ENCODE data around the gene TBC1D21. TPM values are rescaled to one million over a fixed set of nuclear protein-coding genes. Genes with fewer than 3 reads are reported as not detected.

The TBC1D21 gene
- total and polyA plus RNA-seq, 10 of the 15 experiments (the other 5 are each of a cell fraction or from before 2014, with no cell fraction given): not detected

- Histone ChIP-seq H3K4me1 (ENCODE audit: control insufficient read depth, insufficient read depth, low read length) (no peaks in the 10 kb centered on the region), H3K36me3 (ENCODE audit: control insufficient read depth in 2 of 2, insufficient read depth in 2 of 2, low read length in 1 of 2) (no peaks in the 10 kb centered on the region), H3K4me3 (no peak overlapping the region), H3K9me3 (replicated peaks; ENCODE audit: control insufficient read depth, insufficient read depth, low read length) (no peaks in the 10 kb centered on the region), H3K27me3 (replicated peaks in 1 of 2; ENCODE audit: control insufficient read depth in 2 of 2, insufficient read depth in 2 of 2, low read length in 1 of 2) (peaks cover 0 to 6% of the 10 kb centered on the region in 2 experiments; a peak in 2 of 4 replicates), H3K27ac (ENCODE audit: control insufficient read depth, insufficient read depth) (no peak overlapping the region), H4K20me1 (ENCODE audit: control insufficient read depth, insufficient read depth) (no peaks in the 10 kb centered on the region), H3K79me2 (ENCODE audit: control insufficient read depth, insufficient read depth, low read length) (no peaks in the 10 kb centered on the region), H2AFZ (ENCODE audit: control insufficient read depth, low read depth, low read length) (no peak overlapping the region), H3K9ac (ENCODE audit: control insufficient read depth, insufficient read depth, low read length) (no peak overlapping the region), H3K4me2 (ENCODE audit: control insufficient read depth, insufficient read depth) (no peak overlapping the region)
- ATAC-seq (peak; percentile 100), DNase-seq (ENCODE audit: low read depth, low spot score) (peak; percentile 4), FAIRE-seq (no peak)
- intact Hi-C loops (cut with micrococcal nuclease; ENCODE audit: unreplicated experiment): loop anchor here (1.0 kb wide), 1 partner anchor 34 kb away; no protein-coding TSS in a partner anchor
- CTCF ChIA-PET: interaction anchor here (0.6 to 8.8 kb wide), 13 partner anchors 8 to 568 kb away, joined by 3 to 116 read pairs (median 4); partner anchors contain the start of gene TBC1D21
- SMC1A ChIA-PET (ENCODE audit: uncharacterized antibody, unreplicated experiment): interaction anchor here (0.6 to 4.8 kb wide), 4 partner anchors 11 to 94 kb away, joined by 3 to 43 read pairs (median 4); partner anchors contain the start of gene TBC1D21
- RAD21 ChIA-PET (ENCODE audit: unreplicated experiment): interaction anchor here (1.4 kb wide), 1 partner anchor 34 kb away, joined by 6 read pairs; no protein-coding TSS in a partner anchor
- in situ Hi-C loops (cut with MboI): no loop called here
- WGBS (ENCODE audit: insufficient coverage, insufficient replicate concordance, low lambda C conversion rate, missing lambda C conversion rate): 8% methylated on average over 7 of the region's 7 CpGs
- POLR2A ChIA-PET: no interaction called here
- no TSS peak for BruUV-seq (replicated peaks)
- TF ChIP-seq RELA (IDR thresholded peaks at IDR 0.05; ENCODE audit: borderline replicate concordance, partially characterized antibody): no peak
- TF ChIP-seq NR2C1 (IDR thresholded peaks at IDR 0.05): no peak
- 0 out of 2 replicates have a peak, but pooled peaks have one; percentile 37 for TF ChIP-seq YY1 (IDR thresholded peaks at IDR 0.05; ENCODE audit: low read depth, low read length)
- TF ChIP-seq EZH2 (IDR thresholded peaks at IDR 0.05; ENCODE audit: borderline replicate concordance, control insufficient read depth, low read depth, low read length): no peak
- no peak for TF ChIP-seq TARDBP (IDR thresholded peaks at IDR 0.05; ENCODE audit: borderline replicate concordance)
- TF ChIP-seq, protein P1, sequence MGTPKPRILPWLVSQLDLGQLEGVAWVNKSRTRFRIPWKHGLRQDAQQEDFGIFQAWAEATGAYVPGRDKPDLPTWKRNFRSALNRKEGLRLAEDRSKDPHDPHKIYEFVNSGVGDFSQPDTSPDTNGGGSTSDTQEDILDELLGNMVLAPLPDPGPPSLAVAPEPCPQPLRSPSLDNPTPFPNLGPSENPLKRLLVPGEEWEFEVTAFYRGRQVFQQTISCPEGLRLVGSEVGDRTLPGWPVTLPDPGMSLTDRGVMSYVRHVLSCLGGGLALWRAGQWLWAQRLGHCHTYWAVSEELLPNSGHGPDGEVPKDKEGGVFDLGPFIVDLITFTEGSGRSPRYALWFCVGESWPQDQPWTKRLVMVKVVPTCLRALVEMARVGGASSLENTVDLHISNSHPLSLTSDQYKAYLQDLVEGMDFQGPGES (IDR thresholded peaks at IDR 0.05): no peak
- no peak for TF ChIP-seq RBBP5 (conservative IDR thresholded peaks at IDR 0.05)
- TF ChIP-seq RUNX3 (IDR thresholded peaks at IDR 0.05; ENCODE audit: low read length): peak; percentile 45
- TF ChIP-seq SMC3 (IDR thresholded peaks at IDR 0.05; ENCODE audit: borderline replicate concordance, low read length): peak; percentile 48; the same call in 1 of the 2 replicates
- no peak for TF ChIP-seq CHD2 (IDR thresholded peaks at IDR 0.05; ENCODE audit: borderline replicate concordance, low read depth, low read length)
- TF ChIP-seq SPI1 (IDR thresholded peaks at IDR 0.05; ENCODE audit: borderline replicate concordance, insufficient read depth, low read depth, low read length): no peak
- TF ChIP-seq, protein P2, sequence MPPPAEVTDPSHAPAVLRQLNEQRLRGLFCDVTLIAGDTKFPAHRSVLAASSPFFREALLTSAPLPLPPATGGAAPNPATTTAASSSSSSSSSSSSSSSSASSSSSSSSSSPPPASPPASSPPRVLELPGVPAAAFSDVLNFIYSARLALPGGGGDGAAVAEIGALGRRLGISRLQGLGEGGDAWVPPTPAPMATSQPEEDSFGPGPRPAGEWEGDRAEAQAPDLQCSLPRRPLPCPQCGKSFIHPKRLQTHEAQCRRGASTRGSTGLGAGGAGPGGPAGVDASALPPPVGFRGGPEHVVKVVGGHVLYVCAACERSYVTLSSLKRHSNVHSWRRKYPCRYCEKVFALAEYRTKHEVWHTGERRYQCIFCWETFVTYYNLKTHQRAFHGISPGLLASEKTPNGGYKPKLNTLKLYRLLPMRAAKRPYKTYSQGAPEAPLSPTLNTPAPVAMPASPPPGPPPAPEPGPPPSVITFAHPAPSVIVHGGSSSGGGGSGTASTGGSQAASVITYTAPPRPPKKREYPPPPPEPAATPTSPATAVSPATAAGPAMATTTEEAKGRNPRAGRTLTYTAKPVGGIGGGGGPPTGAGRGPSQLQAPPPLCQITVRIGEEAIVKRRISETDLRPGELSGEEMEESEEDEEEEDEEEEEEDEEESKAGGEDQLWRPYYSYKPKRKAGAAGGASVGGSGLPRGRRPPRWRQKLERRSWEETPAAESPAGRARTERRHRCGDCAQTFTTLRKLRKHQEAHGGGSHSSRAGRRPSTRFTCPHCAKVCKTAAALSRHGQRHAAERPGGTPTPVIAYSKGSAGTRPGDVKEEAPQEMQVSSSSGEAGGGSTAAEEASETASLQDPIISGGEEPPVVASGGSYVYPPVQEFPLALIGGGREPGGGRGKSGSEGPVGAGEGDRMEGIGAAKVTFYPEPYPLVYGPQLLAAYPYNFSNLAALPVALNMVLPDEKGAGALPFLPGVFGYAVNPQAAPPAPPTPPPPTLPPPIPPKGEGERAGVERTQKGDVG (CRISPR knock-in tag; IDR thresholded peaks at IDR 0.05): no peak
- peak; percentile 92 to 95 (median 93); a peak in 5 of 6 replicates for TF ChIP-seq CTCF (IDR thresholded peaks at IDR 0.05 in 2 of 3, conservative IDR thresholded peaks at IDR 0.05 in 1 of 3; ENCODE audit: control insufficient read depth in 2 of 3, extremely low read depth in 1 of 3, insufficient read depth in 1 of 3, low read depth in 3 of 3, low read length in 3 of 3)
- TF ChIP-seq USF2 (IDR thresholded peaks at IDR 0.05; ENCODE audit: borderline replicate concordance, low read depth, low read length): no peak
- no peak for TF ChIP-seq KDM1A (IDR thresholded peaks at IDR 0.05; ENCODE audit: borderline replicate concordance)
- peak; percentile 75 for TF ChIP-seq RAD21 (IDR thresholded peaks at IDR 0.05; ENCODE audit: insufficient read depth, low read depth, low read length)
These were observed 34.9 kb downstream of the TBC1D21 start for GRCh38 chr15:73908030-73908821.
